Measurements from ENCODE around the gene ARHGAP8. TPM values are rescaled to one million over a fixed set of nuclear protein-coding genes. Genes with fewer than 3 reads are reported as not detected.

The ARHGAP8 gene
- total RNA-seq, 1 donor from 2014 or later = 46.7 TPM

DNA sequence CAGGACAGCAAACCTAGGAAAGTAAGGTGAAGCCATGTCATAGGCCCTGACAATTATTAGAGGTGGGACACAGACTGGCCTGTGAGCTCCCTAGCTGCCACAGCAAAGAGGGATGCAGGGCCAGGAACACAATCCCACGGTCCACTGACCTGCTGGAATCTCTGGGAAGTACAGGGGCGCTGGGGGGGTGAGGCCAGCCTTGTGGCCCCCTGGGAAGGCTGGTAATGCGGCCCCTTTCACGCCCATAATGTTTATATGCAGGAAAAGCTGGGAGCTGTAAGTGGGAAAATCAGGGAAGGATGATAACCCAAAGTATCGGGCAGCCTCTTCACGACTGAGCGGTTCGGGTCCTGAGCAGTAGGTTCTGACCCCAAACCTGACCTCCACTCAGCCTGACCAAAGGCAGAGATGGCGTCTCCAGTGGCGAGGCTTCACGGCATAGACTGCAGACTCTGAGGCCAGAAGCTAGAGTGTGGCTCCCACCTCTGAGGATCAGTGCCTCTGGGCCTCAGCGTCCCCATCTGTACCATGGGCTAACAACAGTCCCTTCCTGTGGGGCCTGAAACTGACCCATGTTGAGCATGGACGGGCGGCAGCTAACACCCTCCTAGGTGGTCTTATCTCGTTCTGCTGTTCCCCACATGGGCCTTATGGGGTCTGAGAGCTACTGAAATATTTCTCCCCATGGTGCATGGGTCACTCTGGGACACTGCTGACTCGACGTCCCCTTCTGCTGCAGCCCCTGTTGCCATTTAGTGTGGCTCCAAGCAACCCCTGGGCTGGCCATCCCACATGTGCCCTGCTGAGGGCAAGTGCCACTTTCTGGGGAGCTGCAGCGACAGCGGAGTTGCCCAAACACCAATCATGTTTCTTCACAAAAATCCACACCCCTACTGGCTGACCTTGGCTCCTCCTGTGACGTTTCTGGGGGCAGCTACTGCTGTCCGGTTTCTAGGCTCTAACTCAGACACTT, 155.7 kb downstream of the ARHGAP8 start:
- no peak for DNase-seq (ENCODE audit: low spot score)

DNA sequence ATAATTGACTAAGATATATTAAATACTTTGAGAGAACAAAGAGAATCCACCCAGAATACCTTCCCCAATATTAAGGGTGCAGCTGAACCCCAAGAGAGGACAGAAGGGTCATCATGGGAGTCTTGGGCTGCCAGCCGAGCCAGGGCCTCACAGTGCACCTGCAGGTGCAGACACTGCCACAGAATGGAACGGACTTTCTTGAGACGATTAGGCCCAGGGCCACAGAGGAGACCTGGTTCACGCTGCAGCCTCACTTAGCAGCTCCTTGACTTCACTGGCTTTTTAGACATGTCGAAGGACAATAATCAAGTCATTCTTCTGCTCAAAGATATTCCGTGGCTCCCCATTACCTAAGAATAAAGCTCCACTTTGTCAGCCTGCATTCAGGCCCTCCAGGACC, 156.9 kb downstream of the ARHGAP8 start:
- no peak for DNase-seq (ENCODE audit: low spot score)

Other genes with a start within 250 kb of the ARHGAP8 start
- 21.8 TPM for gene PRR5, start 50.4 kb upstream of the ARHGAP8 start, total RNA-seq

Data from mucosa of gallbladder (tissue), 1 donor.